Measurements from ENCODE around the gene CA10.

Gene CA10

DNA sequence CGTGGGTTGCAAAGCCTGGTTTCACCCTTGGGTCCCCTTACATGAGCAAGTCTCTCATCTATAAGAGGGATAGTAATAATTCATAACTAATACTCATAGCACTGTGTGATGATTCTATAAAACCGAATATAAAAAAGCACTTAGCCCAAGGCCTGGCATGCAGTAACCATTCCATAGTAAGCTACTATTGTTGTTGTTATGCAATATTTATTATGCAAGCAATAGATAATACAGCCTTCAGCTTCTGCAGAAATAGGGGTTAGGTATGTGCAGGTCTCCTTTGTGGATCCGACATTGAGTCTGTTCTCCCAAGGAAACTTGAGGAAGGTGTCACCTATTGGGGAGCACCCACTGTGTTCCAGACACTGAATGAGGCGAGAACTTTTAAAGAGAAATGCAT is 497.1 kb downstream of the CA10 start:
- no peak overlapping the region for H3K9ac ChIP-seq
- no peak overlapping the region for H3K27ac ChIP-seq
- no peaks in the 10 kb centered on the region for H3K79me2 ChIP-seq (ENCODE audit: insufficient read depth, low read depth)
- no peak overlapping the region for H3K4me2 ChIP-seq
- H3K27me3 ChIP-seq (ENCODE audit: insufficient read depth, low read depth): no peaks in the 10 kb centered on the region
- H3K4me3 ChIP-seq (IDR thresholded peaks at IDR 0.05; ENCODE audit: insufficient read depth, low read depth, low read length): no peak overlapping the region
- no peaks in the 10 kb centered on the region for H3K4me1 ChIP-seq (ENCODE audit: low read depth, poor library complexity, severe bottlenecking)
- no peaks in the 10 kb centered on the region for H3K36me3 ChIP-seq (ENCODE audit: insufficient read depth)
- TF ChIP-seq, protein P1, sequence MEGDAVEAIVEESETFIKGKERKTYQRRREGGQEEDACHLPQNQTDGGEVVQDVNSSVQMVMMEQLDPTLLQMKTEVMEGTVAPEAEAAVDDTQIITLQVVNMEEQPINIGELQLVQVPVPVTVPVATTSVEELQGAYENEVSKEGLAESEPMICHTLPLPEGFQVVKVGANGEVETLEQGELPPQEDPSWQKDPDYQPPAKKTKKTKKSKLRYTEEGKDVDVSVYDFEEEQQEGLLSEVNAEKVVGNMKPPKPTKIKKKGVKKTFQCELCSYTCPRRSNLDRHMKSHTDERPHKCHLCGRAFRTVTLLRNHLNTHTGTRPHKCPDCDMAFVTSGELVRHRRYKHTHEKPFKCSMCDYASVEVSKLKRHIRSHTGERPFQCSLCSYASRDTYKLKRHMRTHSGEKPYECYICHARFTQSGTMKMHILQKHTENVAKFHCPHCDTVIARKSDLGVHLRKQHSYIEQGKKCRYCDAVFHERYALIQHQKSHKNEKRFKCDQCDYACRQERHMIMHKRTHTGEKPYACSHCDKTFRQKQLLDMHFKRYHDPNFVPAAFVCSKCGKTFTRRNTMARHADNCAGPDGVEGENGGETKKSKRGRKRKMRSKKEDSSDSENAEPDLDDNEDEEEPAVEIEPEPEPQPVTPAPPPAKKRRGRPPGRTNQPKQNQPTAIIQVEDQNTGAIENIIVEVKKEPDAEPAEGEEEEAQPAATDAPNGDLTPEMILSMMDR (conservative IDR thresholded peaks at IDR 0.05; ENCODE audit: low read depth, low read length): no peak
- no peak overlapping the region for H2AFZ ChIP-seq (ENCODE audit: low read depth)
- H4K20me1 ChIP-seq (ENCODE audit: insufficient read depth): no peaks in the 10 kb centered on the region

DNA sequence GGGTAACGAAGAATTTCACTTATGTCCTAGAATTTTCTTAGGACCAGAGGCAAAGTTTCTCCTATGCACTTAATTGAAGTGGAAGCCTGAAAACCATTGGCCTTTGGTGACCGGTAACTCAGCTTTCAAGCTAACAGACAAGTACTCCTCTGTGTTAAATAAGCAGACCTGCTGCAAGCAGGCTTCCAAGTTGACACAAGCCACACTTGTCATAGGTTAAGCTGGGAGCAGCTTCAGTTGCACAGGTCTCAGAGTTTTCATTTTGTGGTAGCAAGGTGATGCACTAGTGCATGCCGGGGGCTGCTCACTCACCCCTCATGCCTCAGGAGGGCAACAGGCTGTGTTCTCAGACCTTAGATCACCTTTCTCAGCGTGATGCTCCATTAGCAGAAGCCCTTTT is 498.2 kb downstream of the CA10 start:
- H4K20me1 ChIP-seq (ENCODE audit: insufficient read depth): no peaks in the 10 kb centered on the region
- no peaks in the 10 kb centered on the region for H3K36me3 ChIP-seq (ENCODE audit: insufficient read depth)
- TF ChIP-seq, protein P1 (conservative IDR thresholded peaks at IDR 0.05; ENCODE audit: low read depth, low read length): no peak
- no peak overlapping the region for H2AFZ ChIP-seq (ENCODE audit: low read depth)
- no peak overlapping the region for H3K9ac ChIP-seq
- H3K4me1 ChIP-seq (ENCODE audit: low read depth, poor library complexity, severe bottlenecking): no peaks in the 10 kb centered on the region
- H3K4me2 ChIP-seq: no peak overlapping the region
- H3K27ac ChIP-seq: no peak overlapping the region
- no peak overlapping the region for H3K4me3 ChIP-seq (IDR thresholded peaks at IDR 0.05; ENCODE audit: insufficient read depth, low read depth, low read length)
- H3K27me3 ChIP-seq (ENCODE audit: insufficient read depth, low read depth): no peaks in the 10 kb centered on the region
- H3K79me2 ChIP-seq (ENCODE audit: insufficient read depth, low read depth): no peaks in the 10 kb centered on the region

DNA sequence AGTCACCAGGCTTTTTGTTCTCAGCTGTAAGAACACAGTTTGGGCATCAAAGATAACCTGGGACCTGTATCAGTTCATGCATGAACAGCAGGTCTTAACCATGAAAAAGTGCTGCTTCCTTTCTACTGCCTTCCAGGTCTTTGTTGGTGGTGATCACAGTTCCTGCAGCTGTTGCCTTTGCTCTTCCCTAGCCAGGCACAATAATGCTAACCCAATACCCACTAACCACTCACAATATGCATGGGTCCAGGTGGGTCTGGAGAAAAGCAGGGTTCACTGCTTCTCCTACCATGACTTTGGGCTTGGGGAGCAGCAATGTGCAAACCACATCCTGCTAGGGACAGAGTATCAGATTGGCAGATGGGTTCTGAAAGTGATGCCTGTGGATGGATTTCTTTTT is 501.3 kb downstream of the CA10 start:
- H3K4me1 ChIP-seq (ENCODE audit: low read depth, poor library complexity, severe bottlenecking): no peaks in the 10 kb centered on the region
- no peaks in the 10 kb centered on the region for H3K27me3 ChIP-seq (ENCODE audit: insufficient read depth, low read depth)
- H4K20me1 ChIP-seq (ENCODE audit: insufficient read depth): no peaks in the 10 kb centered on the region
- no peak overlapping the region for H3K4me3 ChIP-seq (IDR thresholded peaks at IDR 0.05; ENCODE audit: insufficient read depth, low read depth, low read length)
- H3K79me2 ChIP-seq (ENCODE audit: insufficient read depth, low read depth): no peaks in the 10 kb centered on the region
- no peak overlapping the region for H3K27ac ChIP-seq
- no peak overlapping the region for H3K9ac ChIP-seq
- no peak overlapping the region for H2AFZ ChIP-seq (ENCODE audit: low read depth)
- no peak overlapping the region for H3K4me2 ChIP-seq
- H3K36me3 ChIP-seq (ENCODE audit: insufficient read depth): no peaks in the 10 kb centered on the region
- TF ChIP-seq, protein P1 (conservative IDR thresholded peaks at IDR 0.05; ENCODE audit: low read depth, low read length): no peak

DNA sequence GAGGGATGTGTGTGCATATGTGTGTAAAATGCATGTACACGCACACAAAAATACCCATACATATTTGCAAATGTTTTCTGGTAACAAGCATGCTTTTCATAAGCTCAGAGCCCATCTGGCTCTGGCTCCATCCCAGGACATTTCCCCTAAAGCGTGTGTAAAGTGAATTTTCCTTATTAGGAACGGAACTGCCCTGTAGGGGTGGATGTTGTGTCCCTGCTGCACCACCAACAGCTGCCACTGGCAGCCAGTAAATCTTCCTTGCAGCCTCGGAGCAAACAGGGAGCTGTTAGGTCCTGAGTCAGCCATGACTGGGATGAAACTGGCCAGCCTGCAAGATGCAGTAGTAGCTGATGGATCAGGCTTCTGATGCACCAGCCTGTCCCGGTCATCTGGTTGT is 504.6 kb downstream of the CA10 start:
- no peak overlapping the region for H2AFZ ChIP-seq (ENCODE audit: low read depth)
- no peak overlapping the region for H3K9ac ChIP-seq
- no peaks in the 10 kb centered on the region for H3K27me3 ChIP-seq (ENCODE audit: insufficient read depth, low read depth)
- H3K36me3 ChIP-seq (ENCODE audit: insufficient read depth): no peaks in the 10 kb centered on the region
- H3K4me2 ChIP-seq: no peak overlapping the region
- H3K27ac ChIP-seq: no peak overlapping the region
- H3K79me2 ChIP-seq (ENCODE audit: insufficient read depth, low read depth): no peaks in the 10 kb centered on the region
- no peak overlapping the region for H3K4me3 ChIP-seq (IDR thresholded peaks at IDR 0.05; ENCODE audit: insufficient read depth, low read depth, low read length)
- TF ChIP-seq, protein P1 (conservative IDR thresholded peaks at IDR 0.05; ENCODE audit: low read depth, low read length): no peak
- H4K20me1 ChIP-seq (ENCODE audit: insufficient read depth): no peaks in the 10 kb centered on the region
- H3K4me1 ChIP-seq (ENCODE audit: low read depth, poor library complexity, severe bottlenecking): no peaks in the 10 kb centered on the region

DNA sequence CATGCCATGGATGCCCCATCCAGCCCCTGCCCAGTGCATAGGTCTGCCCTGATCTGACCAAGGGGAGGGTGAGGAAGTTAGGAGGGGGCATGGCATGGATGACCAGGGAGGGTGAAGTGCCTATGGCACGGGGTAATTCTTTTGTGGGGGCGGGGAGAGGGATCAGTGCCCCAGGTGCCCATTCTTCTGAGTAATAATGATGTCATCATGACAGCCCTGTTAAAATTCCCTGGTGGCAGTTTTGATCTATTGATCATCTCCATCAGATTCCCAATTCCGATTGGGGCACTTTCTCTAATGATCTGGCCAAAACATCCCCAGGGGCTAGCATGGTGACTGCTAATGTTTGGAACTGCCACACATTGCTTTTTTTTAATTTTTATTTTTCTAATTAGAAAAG is 506.0 kb downstream of the CA10 start:
- Histone ChIP-seq H3K27me3 (ENCODE audit: insufficient read depth, low read depth) (no peaks in the 10 kb centered on the region), H3K9ac (no peak overlapping the region), H3K4me2 (no peak overlapping the region), H3K4me1 (ENCODE audit: low read depth, poor library complexity, severe bottlenecking) (no peaks in the 10 kb centered on the region), H2AFZ (ENCODE audit: low read depth) (no peak overlapping the region), H3K79me2 (ENCODE audit: insufficient read depth, low read depth) (no peaks in the 10 kb centered on the region), H3K4me3 (IDR thresholded peaks at IDR 0.05; ENCODE audit: insufficient read depth, low read depth, low read length) (no peak overlapping the region), H4K20me1 (ENCODE audit: insufficient read depth) (no peaks in the 10 kb centered on the region), H3K27ac (no peak overlapping the region), H3K36me3 (ENCODE audit: insufficient read depth) (no peaks in the 10 kb centered on the region)
- TF ChIP-seq, protein P1 (conservative IDR thresholded peaks at IDR 0.05; ENCODE audit: low read depth, low read length): no peak
